ENCODE measurements around the gene MRGPRD.

DNA sequence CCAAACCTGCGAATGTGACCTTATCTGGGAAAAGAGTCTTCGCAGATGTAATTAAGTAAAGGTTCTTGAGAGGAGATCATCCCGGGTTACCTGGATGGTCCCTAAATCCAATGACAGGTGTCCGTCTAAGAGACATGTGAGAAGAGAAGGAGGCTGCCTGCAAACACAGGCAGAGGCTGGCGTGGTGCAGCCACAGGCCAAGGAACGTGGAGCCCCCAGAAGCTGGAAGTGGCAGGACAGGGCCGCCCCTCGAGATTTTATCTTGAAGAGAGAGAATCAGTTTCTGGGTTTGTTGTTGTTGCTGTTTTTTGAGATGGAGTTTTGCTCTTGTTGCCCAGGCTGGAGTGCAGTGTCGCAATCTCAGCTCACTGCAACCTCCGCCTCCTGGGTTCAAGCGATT is 33.6 kb downstream of the MRGPRD start:
- TF ChIP-seq POLR2AphosphoS5 (IDR thresholded peaks at IDR 0.05; ENCODE audit: low read depth, low read length): no peak
- TF ChIP-seq POLR2A (IDR thresholded peaks at IDR 0.05; ENCODE audit: low read depth, low read length): no peak
- no peak for TF ChIP-seq TAF1 (IDR thresholded peaks at IDR 0.05; ENCODE audit: low read depth, low read length)
